CD4-positive, alpha-beta T cell treated with Interleukin-2 at 100 ng/mL for 4 hours (primary cell): ENCODE results near the gene ESF1.

Source experiments
- DNase-seq: peaks from one replicate; pipeline ENCODE4 v3.0.0-alpha.2; 2020; ENCODE audit warnings: low spot score

The ESF1 gene

GRCh38 chr20:13678944-13679343 lies 105.8 kb downstream of the ESF1 start:
- no peak for DNase-seq

GRCh38 chr20:13677241-13677640 lies 107.5 kb downstream of the ESF1 start:
- DNase-seq: no peak

- no peak for DNase-seq
Observed at GRCh38 chr20:13676682-13677081, 108.0 kb downstream of the ESF1 start.

- DNase-seq: no peak
Observed at GRCh38 chr20:13672690-13673089, 112.0 kb downstream of the ESF1 start.

- DNase-seq: no peak
Observed at GRCh38 chr20:13671916-13672378, 112.8 kb downstream of the ESF1 start.

- no peak for DNase-seq
Observed at GRCh38 chr20:13671512-13671911, 113.2 kb downstream of the ESF1 start.

- DNase-seq: no peak
Observed at GRCh38 chr20:13670160-13670559, 114.6 kb downstream of the ESF1 start.

GRCh38 chr20:13665709-13666395 lies 118.9 kb downstream of the ESF1 start:
- DNase-seq: no peak
